HCEC 1CT (cell line): ENCODE measurements around the gene MBD4.
"Not testable (repeated sequence)": the region's sequence is repeated elsewhere in the genome, so short reads cannot be mapped to it uniquely, and the experiment has no call there.

ENCODE experiments used
- DNase-seq: peaks from one replicate; pipeline ENCODE4 v3.0.0-alpha.2; 2017

The MBD4 gene

GRCh38 chr3:129439817-129440617 is at the start of gene MBD4, which contains the start of gene IFT122:
Gene MBD4 (minus strand): TSS chr3:129439948. CDS start chr3:129439833, 115 bp downstream.
Gene IFT122 (plus strand): TSS chr3:129440224. CDS start chr3:129440331, 107 bp downstream.
- DNase-seq: peak; percentile 99

- not testable (repeated sequence) for DNase-seq
Measured at GRCh38 chr3:129489258-129489657, 49.5 kb upstream of the MBD4 start.

- not testable (repeated sequence) for DNase-seq
Measured at GRCh38 chr3:129487868-129488335, 48.2 kb upstream of the MBD4 start.

GRCh38 chr3:129487183-129487867 is 47.6 kb upstream of the MBD4 start:
- no peak for DNase-seq

- no peak for DNase-seq
Measured at GRCh38 chr3:129486664-129487035, 46.9 kb upstream of the MBD4 start.

GRCh38 chr3:129485721-129486663 is 46.2 kb upstream of the MBD4 start:
- peak; percentile 86 for DNase-seq

- not testable (repeated sequence) for DNase-seq
Measured at GRCh38 chr3:129485146-129485545, 45.4 kb upstream of the MBD4 start.

GRCh38 chr3:129483870-129484269 is 44.1 kb upstream of the MBD4 start:
- DNase-seq: no peak

- DNase-seq: no peak
Measured at GRCh38 chr3:129482721-129483120, 43.0 kb upstream of the MBD4 start.

- no peak for DNase-seq
Measured at GRCh38 chr3:129481766-129482332, 42.1 kb upstream of the MBD4 start.

- not testable (repeated sequence) for DNase-seq
Measured at GRCh38 chr3:129481225-129481765, 41.5 kb upstream of the MBD4 start.

GRCh38 chr3:129476586-129476985 is 36.8 kb upstream of the MBD4 start:
- no peak for DNase-seq

- DNase-seq: no peak
Measured at GRCh38 chr3:129475863-129476262, 36.1 kb upstream of the MBD4 start.

- DNase-seq: no peak
Measured at GRCh38 chr3:129474984-129475804, 35.4 kb upstream of the MBD4 start.

GRCh38 chr3:129473769-129474152 is 34.0 kb upstream of the MBD4 start:
- DNase-seq: no peak

- DNase-seq: no peak
Measured at GRCh38 chr3:129473067-129473768, 33.5 kb upstream of the MBD4 start.

GRCh38 chr3:129470861-129471260 is 31.1 kb upstream of the MBD4 start:
- no peak for DNase-seq

GRCh38 chr3:129469026-129469425 is 29.3 kb upstream of the MBD4 start:
- no peak for DNase-seq

GRCh38 chr3:129467932-129468331 is 28.2 kb upstream of the MBD4 start:
- DNase-seq: no peak

- no peak for DNase-seq
Measured at GRCh38 chr3:129463716-129464115, 24.0 kb upstream of the MBD4 start.

GRCh38 chr3:129463094-129463493 is 23.3 kb upstream of the MBD4 start:
- DNase-seq: no peak
